Neural cell (in vitro differentiated cells): ENCODE measurements around the gene TSPYL2.

Experiments
- EP300 ChIP-seq: fragments of 450-650 bp; conservative IDR thresholded peaks from 2 replicates; pipeline ENCODE4 v1.6.1; 2014; ENCODE audit warnings: antibody characterized with exemption, mild to moderate bottlenecking, moderate library complexity; ENCODE audit not compliant: poor library complexity, severe bottlenecking
- EZH2 ChIP-seq: fragments of 200-600, 300-800 bp; shearing (Covaris generic), sonication (generic); IDR thresholded peaks from 2 replicates; pipeline ENCODE4 v1.6.1; 2014; ENCODE audit warnings: antibody characterized with exemption, low read length, borderline replicate concordance, mild to moderate bottlenecking; ENCODE audit not compliant: insufficient read depth, poor library complexity, severe bottlenecking
- MXI1 ChIP-seq: fragments of 450-650 bp; conservative IDR thresholded peaks from 2 replicates; pipeline ENCODE4 v1.6.1; 2014; ENCODE audit warnings: antibody characterized with exemption, mild to moderate bottlenecking; ENCODE audit not compliant: poor library complexity, severe bottlenecking
- POLR2AphosphoS5 ChIP-seq: IDR thresholded peaks from 2 replicates; pipeline ENCODE4 v1.6.1; 2012
- RAD21 ChIP-seq: fragments of 450-650 bp; conservative IDR thresholded peaks from 2 replicates; pipeline ENCODE4 v1.6.1; 2014; ENCODE audit warnings: antibody characterized with exemption, mild to moderate bottlenecking, moderate library complexity
- REST ChIP-seq: IDR thresholded peaks from 2 replicates; pipeline ENCODE4 v1.6.1; 2012; ENCODE audit warnings: borderline replicate concordance
- TAF1 ChIP-seq: IDR thresholded peaks from 2 replicates; pipeline ENCODE4 v1.6.1; 2012; ENCODE audit warnings: low read depth
- TF ChIP-seq, protein P1 (sequence below): fragments of 450-650 bp; IDR thresholded peaks from 2 replicates; pipeline ENCODE4 v1.5.1; 2014; ENCODE audit warnings: antibody characterized with exemption, mild to moderate bottlenecking, moderate library complexity; ENCODE audit not compliant: poor library complexity, severe bottlenecking

DNA sequence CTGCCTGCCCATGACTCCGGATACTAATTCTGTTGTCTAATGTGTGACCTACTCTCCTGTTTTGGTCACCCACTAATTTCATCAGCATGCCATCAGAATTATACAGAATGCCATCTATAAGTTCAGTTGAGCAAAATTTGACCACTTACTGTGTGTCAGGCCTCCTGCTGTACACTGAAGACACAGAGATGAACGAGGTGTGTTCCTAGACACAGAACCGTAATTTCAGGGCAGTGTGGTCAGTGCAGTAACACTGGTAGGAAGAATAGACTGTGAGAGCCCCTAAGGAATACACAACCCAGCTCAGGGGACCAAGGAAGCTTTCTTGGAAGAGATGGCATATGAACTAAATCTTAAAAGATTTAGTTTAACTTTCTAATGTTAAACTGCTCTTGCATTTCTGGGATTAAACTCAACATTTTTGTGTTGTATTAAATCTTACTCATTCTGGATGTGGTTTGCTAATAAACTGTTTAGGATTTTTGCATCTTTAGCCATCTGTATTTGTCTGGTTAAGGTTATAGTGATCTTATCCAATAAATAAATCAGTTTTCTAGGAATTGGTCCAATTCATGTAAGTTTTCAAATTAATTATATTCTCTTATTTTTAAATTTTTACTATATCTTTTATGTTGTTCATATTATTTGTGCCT, 46.1 kb downstream of the TSPYL2 start:
- TF ChIP-seq RAD21 (no peak), REST (no peak), EZH2 (no peak), EP300 (no peak), TAF1 (no peak), MXI1 (no peak), POLR2AphosphoS5 (no peak)
- TF ChIP-seq, protein P1, sequence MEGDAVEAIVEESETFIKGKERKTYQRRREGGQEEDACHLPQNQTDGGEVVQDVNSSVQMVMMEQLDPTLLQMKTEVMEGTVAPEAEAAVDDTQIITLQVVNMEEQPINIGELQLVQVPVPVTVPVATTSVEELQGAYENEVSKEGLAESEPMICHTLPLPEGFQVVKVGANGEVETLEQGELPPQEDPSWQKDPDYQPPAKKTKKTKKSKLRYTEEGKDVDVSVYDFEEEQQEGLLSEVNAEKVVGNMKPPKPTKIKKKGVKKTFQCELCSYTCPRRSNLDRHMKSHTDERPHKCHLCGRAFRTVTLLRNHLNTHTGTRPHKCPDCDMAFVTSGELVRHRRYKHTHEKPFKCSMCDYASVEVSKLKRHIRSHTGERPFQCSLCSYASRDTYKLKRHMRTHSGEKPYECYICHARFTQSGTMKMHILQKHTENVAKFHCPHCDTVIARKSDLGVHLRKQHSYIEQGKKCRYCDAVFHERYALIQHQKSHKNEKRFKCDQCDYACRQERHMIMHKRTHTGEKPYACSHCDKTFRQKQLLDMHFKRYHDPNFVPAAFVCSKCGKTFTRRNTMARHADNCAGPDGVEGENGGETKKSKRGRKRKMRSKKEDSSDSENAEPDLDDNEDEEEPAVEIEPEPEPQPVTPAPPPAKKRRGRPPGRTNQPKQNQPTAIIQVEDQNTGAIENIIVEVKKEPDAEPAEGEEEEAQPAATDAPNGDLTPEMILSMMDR, result no peak
